Measurements from ENCODE around the gene THAP10.
A peak's percentile ranks its signal among the peaks of the same experiment; 100 is the strongest.

Gene THAP10

GRCh38 chr15:70857562-70858285 is 34.5 kb downstream of the THAP10 start:
- DNase-seq (ENCODE audit: low read depth) = peak; percentile 62
- no peak for TF ChIP-seq CTCF (conservative IDR thresholded peaks at IDR 0.05; ENCODE audit: low read length)
- no peak overlapping the region for H3K4me3 ChIP-seq (ENCODE audit: low read length)

- no peak for TF ChIP-seq CTCF (conservative IDR thresholded peaks at IDR 0.05; ENCODE audit: low read length)
- H3K4me3 ChIP-seq (ENCODE audit: low read length) = peak overlapping the region; percentile 17
- DNase-seq (ENCODE audit: low read depth) = peak; percentile 99
Observed at GRCh38 chr15:70856884-70857561, 35.2 kb downstream of the THAP10 start.

GRCh38 chr15:70856177-70856883 is 35.9 kb downstream of the THAP10 start:
- peak overlapping the region; percentile 17 for H3K4me3 ChIP-seq (ENCODE audit: low read length)
- peak; percentile 62 for DNase-seq (ENCODE audit: low read depth)
- TF ChIP-seq CTCF (conservative IDR thresholded peaks at IDR 0.05; ENCODE audit: low read length) = no peak

- no peak for TF ChIP-seq CTCF (conservative IDR thresholded peaks at IDR 0.05; ENCODE audit: low read length)
- DNase-seq (ENCODE audit: low read depth) = no peak
- no peak overlapping the region for H3K4me3 ChIP-seq (ENCODE audit: low read length)
Observed at GRCh38 chr15:70855764-70856163, 36.5 kb downstream of the THAP10 start.

- TF ChIP-seq CTCF (conservative IDR thresholded peaks at IDR 0.05; ENCODE audit: low read length) = peak; percentile 40
- peak overlapping the region; percentile 69 for H3K4me3 ChIP-seq (ENCODE audit: low read length)
- peak; percentile 57 for DNase-seq (ENCODE audit: low read depth)
Observed at GRCh38 chr15:70854666-70854976, 37.6 kb downstream of the THAP10 start.

- DNase-seq (ENCODE audit: low read depth) = peak; percentile 53
- no peak for TF ChIP-seq CTCF (conservative IDR thresholded peaks at IDR 0.05; ENCODE audit: low read length)
- H3K4me3 ChIP-seq (ENCODE audit: low read length) = peak within 1 kb of the TSS; percentile 92
Observed at GRCh38 chr15:70853973-70854665, 38.1 kb downstream of the THAP10 start, which contains the start of gene LARP6. TSS of gene LARP6 (minus strand) at chr15:70854157. CDS start at chr15:70854088, 69 bp downstream.
